A673 (cell line): ENCODE measurements around the gene SGCD. TPM values are rescaled to one million over a fixed set of nuclear protein-coding genes. Genes with fewer than 3 reads are reported as not detected.

Experiments used
- BruUV-seq: library from RNA; stranded (reverse); fragments of 400-500 nt; replicated peaks from 2 replicates; lab custom pipeline; 2021; lab: Mats Ljungman, UMichigan
- CTCF ChIA-PET: fragments of 300-600 bp; sonication (Branson Sonifier 250); formaldehyde crosslinking; loops from one replicate; lab custom pipeline; 2022; ENCODE audit warnings: antibody characterized with exemption; lab: Charles Lee
- POLR2A ChIA-PET: fragments of 300-600 bp; sonication (Branson Sonifier 250); formaldehyde crosslinking; loops from one replicate; lab custom pipeline; 2022; ENCODE audit warnings: antibody characterized with exemption; ENCODE audit not compliant: low non-redundant PET; lab: Charles Lee
- DNase-seq: peaks from one replicate; pipeline ENCODE4 v3.0.0-alpha.2; 2015; ENCODE audit warnings: low spot score
- H3K27ac ChIP-seq: fragments of 200-600 bp; sonication (generic); 2 replicates; pipeline ENCODE4 v1.5.1; 2016; ENCODE audit warnings: mixed run types, low read depth, mild to moderate bottlenecking, mixed read lengths, antibody characterized with exemption, low read length; ENCODE audit not compliant: poor library complexity, severe bottlenecking
- H3K27me3 ChIP-seq: fragments of 200-600 bp; sonication (generic); replicated peaks from 2 replicates; pipeline ENCODE4 v1.6.1; 2017; ENCODE audit warnings: mixed run types, low read depth, mild to moderate bottlenecking, mixed read lengths, antibody characterized with exemption, low read length; ENCODE audit not compliant: insufficient read depth, poor library complexity
- H3K36me3 ChIP-seq: fragments of 200-600 bp; sonication (generic); 2 replicates; pipeline ENCODE4 v1.6.1; 2016; ENCODE audit warnings: mixed run types, mild to moderate bottlenecking, mixed read lengths, antibody characterized with exemption, low read length; ENCODE audit not compliant: insufficient read depth, poor library complexity, severe bottlenecking
- H3K4me1 ChIP-seq: fragments of 200-600 bp; sonication (generic); 2 replicates; pipeline ENCODE4 v1.6.1; 2017; ENCODE audit warnings: mixed run types, mild to moderate bottlenecking, mixed read lengths, antibody characterized with exemption, low read length; ENCODE audit not compliant: insufficient read depth, poor library complexity, severe bottlenecking
- H3K4me3 ChIP-seq: fragments of 200-600 bp; sonication (generic); 2 replicates; pipeline ENCODE4 v1.5.1; 2016; ENCODE audit warnings: low read depth, mixed run types, mild to moderate bottlenecking, mixed read lengths, low read length; ENCODE audit not compliant: poor library complexity, severe bottlenecking
- H3K9me3 ChIP-seq: fragments of 200-600 bp; sonication (generic); 2 replicates; pipeline ENCODE4 v1.6.1; 2016; ENCODE audit warnings: mixed run types, low read depth, mild to moderate bottlenecking, mixed read lengths, antibody characterized with exemption, low read length; ENCODE audit not compliant: poor library complexity, severe bottlenecking
- EZH2 ChIP-seq: fragments of 200-600 bp; sonication (generic); IDR thresholded peaks from 2 replicates; pipeline ENCODE4 v1.6.1; 2017; ENCODE audit warnings: borderline replicate concordance, low read depth, mild to moderate bottlenecking, mixed read lengths, antibody characterized with exemption, low read length; ENCODE audit not compliant: poor library complexity, severe bottlenecking
- intact Hi-C: fragments of 100-400 bp; cut with micrococcal nuclease; formaldehyde crosslinking; loops from one replicate; pipeline ENCODE4 v1.10.0; 2022; ENCODE audit not compliant: unreplicated experiment
- total RNA-seq: library from RNA; stranded (reverse); gene quantifications from 2 replicates; pipeline ENCODE4 v1.2.3, GENCODE V29; 2021
- TF ChIP-seq, protein P1 (sequence below): fragments of 300-800, 200-600 bp; sonication (generic); conservative IDR thresholded peaks from 2 replicates; pipeline ENCODE4 v1.5.1; 2017; ENCODE audit warnings: low read depth, mild to moderate bottlenecking, antibody characterized with exemption, low read length, moderate library complexity, mixed read lengths

Gene SGCD
- total RNA-seq, 1 experiment from 2014 or later = 0.17 TPM

DNA sequence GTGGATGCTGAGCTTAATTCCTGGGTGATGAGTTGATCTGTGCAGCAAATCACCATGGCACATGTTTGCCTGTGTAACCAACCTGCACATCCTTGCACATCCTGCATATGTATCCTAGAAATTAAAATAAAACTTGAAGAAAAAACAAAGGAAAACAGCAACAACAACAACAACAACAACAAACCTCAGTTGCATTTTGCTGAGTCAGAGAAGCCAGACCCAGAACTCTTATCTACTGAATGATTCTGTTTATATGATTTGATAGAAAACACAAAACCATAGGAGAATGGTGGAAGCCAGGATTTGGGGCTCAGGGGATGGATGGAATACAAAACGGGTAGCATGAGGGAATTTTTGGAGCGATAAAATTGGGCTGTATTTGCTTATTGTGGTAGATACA is 307.3 kb downstream of the SGCD start:
- no peak for DNase-seq
- no peaks in the 10 kb centered on the region for H3K27me3 ChIP-seq
- no peaks in the 10 kb centered on the region for H3K36me3 ChIP-seq
- no TSS peak for BruUV-seq
- TF ChIP-seq, protein P1, sequence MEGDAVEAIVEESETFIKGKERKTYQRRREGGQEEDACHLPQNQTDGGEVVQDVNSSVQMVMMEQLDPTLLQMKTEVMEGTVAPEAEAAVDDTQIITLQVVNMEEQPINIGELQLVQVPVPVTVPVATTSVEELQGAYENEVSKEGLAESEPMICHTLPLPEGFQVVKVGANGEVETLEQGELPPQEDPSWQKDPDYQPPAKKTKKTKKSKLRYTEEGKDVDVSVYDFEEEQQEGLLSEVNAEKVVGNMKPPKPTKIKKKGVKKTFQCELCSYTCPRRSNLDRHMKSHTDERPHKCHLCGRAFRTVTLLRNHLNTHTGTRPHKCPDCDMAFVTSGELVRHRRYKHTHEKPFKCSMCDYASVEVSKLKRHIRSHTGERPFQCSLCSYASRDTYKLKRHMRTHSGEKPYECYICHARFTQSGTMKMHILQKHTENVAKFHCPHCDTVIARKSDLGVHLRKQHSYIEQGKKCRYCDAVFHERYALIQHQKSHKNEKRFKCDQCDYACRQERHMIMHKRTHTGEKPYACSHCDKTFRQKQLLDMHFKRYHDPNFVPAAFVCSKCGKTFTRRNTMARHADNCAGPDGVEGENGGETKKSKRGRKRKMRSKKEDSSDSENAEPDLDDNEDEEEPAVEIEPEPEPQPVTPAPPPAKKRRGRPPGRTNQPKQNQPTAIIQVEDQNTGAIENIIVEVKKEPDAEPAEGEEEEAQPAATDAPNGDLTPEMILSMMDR = no peak
- TF ChIP-seq EZH2 = no peak
- H3K27ac ChIP-seq = no peak overlapping the region
- POLR2A ChIA-PET = no interaction called here
- no peaks in the 10 kb centered on the region for H3K4me1 ChIP-seq
- H3K9me3 ChIP-seq = no peaks in the 10 kb centered on the region
- intact Hi-C loops = no loop called here
- CTCF ChIA-PET = no interaction called here
- H3K4me3 ChIP-seq = no peak overlapping the region

DNA sequence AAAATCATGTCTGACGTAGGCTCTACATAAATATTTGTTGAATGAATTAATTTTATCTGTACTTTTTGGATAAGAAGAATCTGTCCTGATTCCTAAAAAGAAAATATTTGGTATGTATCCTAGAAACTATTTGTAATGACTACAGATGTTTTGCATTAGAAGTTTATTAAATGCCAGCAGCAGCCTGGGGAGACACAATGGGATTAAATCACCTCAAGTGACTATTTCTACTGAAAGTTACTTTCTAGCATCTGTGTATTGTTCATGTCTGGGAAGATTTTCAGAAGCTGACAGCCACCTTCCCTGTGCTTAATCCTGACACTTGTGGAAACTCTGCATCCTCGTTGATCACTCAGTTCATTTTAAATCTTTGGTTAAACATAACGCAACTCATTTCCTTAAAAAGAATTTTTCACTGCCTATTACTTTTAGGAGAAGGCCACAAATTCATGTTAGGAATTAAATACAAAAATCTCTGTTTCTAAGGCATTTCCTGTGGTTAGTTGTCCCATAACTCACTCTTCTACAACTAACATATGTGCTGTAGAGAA is 313.8 kb downstream of the SGCD start:
- no peak overlapping the region for H3K4me3 ChIP-seq
- no peaks in the 10 kb centered on the region for H3K36me3 ChIP-seq
- intact Hi-C loops = no loop called here
- CTCF ChIA-PET = no interaction called here
- BruUV-seq = no TSS peak
- H3K27ac ChIP-seq = no peak overlapping the region
- POLR2A ChIA-PET = no interaction called here
- H3K9me3 ChIP-seq = no peaks in the 10 kb centered on the region
- H3K4me1 ChIP-seq = no peaks in the 10 kb centered on the region
- DNase-seq = no peak
- TF ChIP-seq, protein P1 = no peak
- no peak for TF ChIP-seq EZH2
- no peaks in the 10 kb centered on the region for H3K27me3 ChIP-seq

DNA sequence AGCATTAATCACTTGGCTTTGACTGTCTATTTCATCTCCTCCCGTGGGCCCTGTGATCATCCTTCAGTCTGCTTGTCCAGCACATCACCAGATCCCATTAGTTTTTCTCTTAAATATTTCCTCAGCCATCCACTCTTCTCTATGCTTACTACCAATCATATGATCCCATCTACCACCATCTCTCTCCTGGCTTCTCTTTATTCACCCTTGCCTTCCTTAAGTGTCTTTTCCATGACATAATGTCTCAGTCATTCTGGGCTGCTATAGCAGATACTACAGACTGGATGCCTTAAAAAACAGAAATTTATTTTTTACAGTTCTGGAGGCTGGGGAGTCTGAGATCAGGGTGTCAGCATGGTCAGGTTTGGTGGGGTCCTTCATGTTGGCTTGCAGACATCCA is 314.7 kb downstream of the SGCD start:
- Histone ChIP-seq H3K9me3 (no peaks in the 10 kb centered on the region), H3K4me3 (no peak overlapping the region), H3K27ac (no peak overlapping the region), H3K4me1 (no peaks in the 10 kb centered on the region), H3K27me3 (no peaks in the 10 kb centered on the region), H3K36me3 (no peaks in the 10 kb centered on the region)
- intact Hi-C loops = no loop called here
- DNase-seq = no peak
- ChIA-PET POLR2A (no interaction called here), CTCF (no interaction called here)
- no TSS peak for BruUV-seq
- TF ChIP-seq, protein P1 = no peak
- TF ChIP-seq EZH2 = no peak
